GM23338 (cell line): Measurements from ENCODE around the gene HEXB. TPM values are rescaled to one million over a fixed set of nuclear protein-coding genes. Genes with fewer than 3 reads are reported as not detected.

ENCODE experiments used
- ATAC-seq: fragments of 200-7000 bp; cut with Tn5 transposase; 3 replicates; pipeline ENCODE4 v1.9.1; 2020
- DNase-seq: peaks from one replicate; pipeline ENCODE4 v3.0.0-alpha.2; 2015; ENCODE audit warnings: low spot score
- H2AFZ ChIP-seq: fragments of 200-600 bp; sonication (generic); 2 replicates; pipeline ENCODE4 v1.8.0; 2016; ENCODE audit warnings: antibody characterized with exemption, mild to moderate bottlenecking, moderate library complexity
- H3F3A ChIP-seq: fragments of 200-600 bp; sonication (generic); replicated peaks from 2 replicates; pipeline ENCODE4 v1.8.0; 2017; ENCODE audit warnings: antibody characterized with exemption, mixed run types, low read depth
- H3K27ac ChIP-seq: fragments of 200-600 bp; sonication (generic); 2 replicates; pipeline ENCODE4 v1.6.1; 2016; ENCODE audit warnings: low read depth
- H3K27me3 ChIP-seq: fragments of 200-600 bp; sonication (generic); 2 replicates; pipeline ENCODE4 v1.8.0; 2016; ENCODE audit warnings: mild to moderate bottlenecking, mixed run types, moderate library complexity; ENCODE audit not compliant: insufficient read depth
- H3K36me3 ChIP-seq: fragments of 200-600 bp; sonication (generic); 2 replicates; pipeline ENCODE4 v1.8.0; 2016; ENCODE audit warnings: mild to moderate bottlenecking; ENCODE audit not compliant: insufficient read depth
- H3K4me1 ChIP-seq: fragments of 200-600 bp; sonication (generic); 2 replicates; pipeline ENCODE4 v1.8.0; 2016; ENCODE audit warnings: mild to moderate bottlenecking, moderate library complexity; ENCODE audit not compliant: insufficient read depth
- H3K4me2 ChIP-seq: fragments of 200-600 bp; sonication (generic); 2 replicates; pipeline ENCODE4 v1.7.1; 2017; ENCODE audit warnings: mixed run types
- H3K4me3 ChIP-seq: fragments of 200-600 bp; sonication (generic); 2 replicates; pipeline ENCODE4 v1.6.1; 2016; ENCODE audit warnings: mixed run types
- H3K79me2 ChIP-seq: fragments of 200-600 bp; sonication (generic); replicated peaks from 2 replicates; pipeline ENCODE4 v1.8.0; 2017; ENCODE audit warnings: mild to moderate bottlenecking; ENCODE audit not compliant: insufficient read depth
- H3K9me2 ChIP-seq: fragments of 200-600 bp; sonication (generic); 2 replicates; pipeline ENCODE4 v1.8.0; 2017; ENCODE audit not compliant: insufficient read depth
- H4K20me1 ChIP-seq: fragments of 200-600 bp; sonication (generic); replicated peaks from 2 replicates; pipeline ENCODE4 v1.8.0; 2017; ENCODE audit warnings: mild to moderate bottlenecking; ENCODE audit not compliant: insufficient read depth
- H3K27ac Mint-ChIP-seq: 2 replicates; pipeline ENCODE4 v1.8.0; 2020; ENCODE audit warnings: inconsistent platforms, mild to moderate bottlenecking, moderate library complexity, mixed read lengths
- H3K27me3 Mint-ChIP-seq: 3 replicates; pipeline ENCODE4 v1.8.0; 2022; ENCODE audit warnings: low read depth, mild to moderate bottlenecking, moderate library complexity, mixed read lengths, inconsistent platforms; ENCODE audit not compliant: insufficient read depth, poor library complexity
- H3K36me3 Mint-ChIP-seq: 3 replicates; pipeline ENCODE4 v1.8.0; 2021; ENCODE audit warnings: low read depth, mild to moderate bottlenecking, inconsistent platforms, moderate library complexity, mixed read lengths
- H3K4me1 Mint-ChIP-seq: 3 replicates; pipeline ENCODE4 v1.8.0; 2020; ENCODE audit warnings: mild to moderate bottlenecking, inconsistent platforms, mixed read lengths
- H3K4me3 Mint-ChIP-seq: 3 replicates; pipeline ENCODE4 v1.8.0; 2021; ENCODE audit warnings: moderate library complexity, mild to moderate bottlenecking, inconsistent platforms, mixed read lengths
- H3K9me3 Mint-ChIP-seq: 3 replicates; pipeline ENCODE4 v1.8.0; 2020; ENCODE audit warnings: moderate library complexity, mild to moderate bottlenecking, inconsistent platforms, mixed read lengths
- CREB1 ChIP-seq: fragments of 250-450 bp; sonication (Bioruptor Pico); IDR thresholded peaks from 2 replicates; pipeline ENCODE4 v1.5.0; 2020; ENCODE audit warnings: low read depth, mild to moderate bottlenecking, moderate library complexity
- CTCF ChIP-seq, 2 experiments: fragments of 200-600 bp in 1 of 2; sonication (generic) in 1 of 2; conservative IDR thresholded peaks; 2 replicates each; pipeline versions ENCODE4 v1.5.1 to v1.6.1; 2016 to 2017; ENCODE audit warnings: antibody characterized with exemption in 2 of 2, low read depth in 2 of 2, mild to moderate bottlenecking in 2 of 2, moderate library complexity in 1 of 2
- ETS1 ChIP-seq: IDR thresholded peaks from 2 replicates; pipeline ENCODE4 v1.6.1; 2016; ENCODE audit warnings: antibody characterized with exemption
- JUNB ChIP-seq: IDR thresholded peaks from one replicate; pipeline ENCODE4 v1.6.1; 2016; ENCODE audit warnings: antibody characterized with exemption; ENCODE audit not compliant: unreplicated experiment
- POLR2AphosphoS5 ChIP-seq: IDR thresholded peaks from 2 replicates; pipeline ENCODE4 v1.6.1; 2016; ENCODE audit warnings: antibody characterized with exemption, low read depth
- REST ChIP-seq: IDR thresholded peaks from one replicate; pipeline ENCODE4 v1.6.1; 2018; ENCODE audit warnings: antibody characterized with exemption; ENCODE audit not compliant: unreplicated experiment
- STAT1 ChIP-seq: IDR thresholded peaks from one replicate; pipeline ENCODE4 v1.6.1; 2016; ENCODE audit warnings: antibody characterized with exemption; ENCODE audit not compliant: unreplicated experiment
- ZNF114 ChIP-seq: fragments of 250-450 bp; sonication (Bioruptor Pico); IDR thresholded peaks from 2 replicates; pipeline ENCODE4 v1.5.0; 2020; ENCODE audit warnings: mild to moderate bottlenecking, moderate library complexity
- ZNF331 ChIP-seq: fragments of 250-450 bp; sonication (Bioruptor Pico); IDR thresholded peaks from 2 replicates; pipeline ENCODE4 v1.5.0; 2020; ENCODE audit warnings: low read depth, mild to moderate bottlenecking, moderate library complexity
- polyA plus RNA-seq: library from polyadenylated mRNA; unstranded; fragments of >200 nt; fragmentation: Nextera tagmentation; extraction: Ambion mirVana; gene quantifications from 2 replicates; pipeline ENCODE4 v1.2.1, GENCODE V29; 2016
- total RNA-seq: library from RNA; depleted of rRNA; stranded (reverse); fragments of >200 nt; shearing (Covaris generic); gene quantifications from 2 replicates; pipeline ENCODE4 v1.2.3, GENCODE V29; 2014

HEXB gene
- total and polyA plus RNA-seq, 2 experiments from 2014 or later = 49.2 to 70.8 TPM

- no peak for TF ChIP-seq REST
- TF ChIP-seq ZNF114 (CRISPR knock-in tag) = no peak
- TF ChIP-seq JUNB = no peak
- TF ChIP-seq CREB1 (CRISPR knock-in tag) = no peak
- TF ChIP-seq CTCF (conservative IDR thresholded peaks at IDR 0.05; ENCODE audit: low read depth in 2 of 2) = no peak
- TF ChIP-seq POLR2AphosphoS5 = no peak
Observed at GRCh38 chr5:74722271-74722670, 37.2 kb downstream of the HEXB start (continued).

- Histone ChIP-seq H3K27me3 (no peaks in the 10 kb centered on the region), H4K20me1 (no peaks in the 10 kb centered on the region), H3K9me2 (no peaks in the 10 kb centered on the region), H3K4me2 (no peak overlapping the region), H3K4me1 (no peaks in the 10 kb centered on the region), H3K36me3 (peaks cover 16% of the 10 kb centered on the region), H2AFZ (no peak overlapping the region), H3K4me3 (no peak overlapping the region), H3K79me2 (no peaks in the 10 kb centered on the region), H3K27ac (no peak overlapping the region), H3F3A (no peaks in the 10 kb centered on the region)
- Mint-ChIP-seq H3K9me3 (no peaks in the 10 kb centered on the region), H3K36me3 (peaks cover 25% of the 10 kb centered on the region; the same call in 2 of the 3 replicates), H3K4me3 (no peak overlapping the region), H3K27ac (no peak overlapping the region), H3K4me1 (no peaks in the 10 kb centered on the region), H3K27me3 (no peaks in the 10 kb centered on the region)
- no peak for DNase-seq
- no peak for TF ChIP-seq STAT1
- TF ChIP-seq ETS1 = no peak
- no peak for TF ChIP-seq ZNF331 (CRISPR knock-in tag)
- ATAC-seq = no peak
Observed at GRCh38 chr5:74725331-74725730, 40.3 kb downstream of the HEXB start.
